ENCODE data around the gene PNKP.

The PNKP gene

DNA sequence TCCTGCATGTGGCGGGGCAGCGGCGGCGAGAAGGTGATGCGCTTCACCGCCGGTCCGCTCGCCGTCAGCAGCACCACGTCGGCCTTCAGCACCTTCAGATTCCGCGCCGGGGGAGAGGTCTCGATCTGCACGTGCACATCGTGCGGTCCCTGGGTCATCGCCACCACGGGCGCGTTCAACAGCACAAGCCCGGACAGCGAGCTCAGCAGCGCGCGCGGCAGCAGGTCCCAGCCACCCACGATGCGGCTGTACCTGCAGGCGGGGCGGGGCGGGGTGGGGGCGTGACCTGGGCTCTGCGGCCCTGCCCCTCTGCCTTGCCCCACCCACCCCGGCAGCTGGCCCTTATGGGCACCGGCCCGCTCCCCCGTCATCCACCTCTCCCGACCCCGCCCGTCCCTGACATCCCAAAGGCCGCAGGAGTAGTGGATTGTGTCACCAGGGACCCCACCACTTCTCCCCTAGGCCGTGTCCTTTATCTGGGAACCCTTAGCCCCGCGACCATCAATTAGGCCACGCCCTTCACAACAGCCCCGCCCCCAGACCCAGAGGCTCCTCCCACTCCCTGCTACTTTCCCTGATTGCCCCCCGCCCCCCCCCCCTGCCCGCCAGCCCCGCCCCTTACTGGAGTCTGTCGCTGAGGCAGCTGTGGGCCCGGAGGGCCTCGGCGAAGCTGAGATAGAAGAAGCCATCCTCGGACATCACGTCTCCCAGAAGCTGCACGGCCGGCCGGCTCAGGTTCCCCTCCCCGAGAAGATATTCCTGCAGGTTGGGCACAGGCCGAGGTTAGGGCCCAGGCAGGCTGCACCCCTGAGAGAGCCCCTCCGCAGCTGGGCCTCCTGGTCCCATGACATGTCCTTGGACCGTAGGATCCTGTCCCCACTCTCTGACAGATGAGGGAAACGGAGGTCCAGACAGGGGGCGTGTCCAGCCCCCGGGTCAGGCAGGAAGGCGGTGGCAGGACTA is 23.3 kb upstream of the PNKP start:
- no peak for DNase-seq (ENCODE audit: low spot score)

GRCh38 chr19:49889687-49890348 is 22.4 kb upstream of the PNKP start:
- peak; percentile 57 for DNase-seq (ENCODE audit: low spot score)

- DNase-seq (ENCODE audit: low spot score), result no peak
These were observed 21.8 kb upstream of the PNKP start for GRCh38 chr19:49889038-49889686.

DNA sequence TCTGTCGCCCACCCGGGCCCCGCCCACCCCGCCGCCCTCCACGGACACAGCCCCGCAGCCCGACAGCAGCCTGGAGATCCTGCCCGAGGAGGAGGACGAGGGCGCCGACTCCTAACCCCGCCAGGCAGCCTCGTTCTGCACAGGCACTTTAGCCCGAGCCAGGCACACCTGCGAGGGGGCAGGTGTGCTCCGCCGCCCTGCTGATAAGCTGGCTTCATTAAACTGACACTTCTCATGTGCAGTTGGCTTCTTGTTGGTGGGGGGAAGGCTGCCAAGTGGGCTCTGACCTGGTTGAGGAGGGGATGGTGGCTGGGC is 21.1 kb upstream of the PNKP start:
- DNase-seq (ENCODE audit: low spot score), result no peak

GRCh38 chr19:49887665-49888509 is 20.5 kb upstream of the PNKP start:
- DNase-seq (ENCODE audit: low spot score), result no peak

DNA sequence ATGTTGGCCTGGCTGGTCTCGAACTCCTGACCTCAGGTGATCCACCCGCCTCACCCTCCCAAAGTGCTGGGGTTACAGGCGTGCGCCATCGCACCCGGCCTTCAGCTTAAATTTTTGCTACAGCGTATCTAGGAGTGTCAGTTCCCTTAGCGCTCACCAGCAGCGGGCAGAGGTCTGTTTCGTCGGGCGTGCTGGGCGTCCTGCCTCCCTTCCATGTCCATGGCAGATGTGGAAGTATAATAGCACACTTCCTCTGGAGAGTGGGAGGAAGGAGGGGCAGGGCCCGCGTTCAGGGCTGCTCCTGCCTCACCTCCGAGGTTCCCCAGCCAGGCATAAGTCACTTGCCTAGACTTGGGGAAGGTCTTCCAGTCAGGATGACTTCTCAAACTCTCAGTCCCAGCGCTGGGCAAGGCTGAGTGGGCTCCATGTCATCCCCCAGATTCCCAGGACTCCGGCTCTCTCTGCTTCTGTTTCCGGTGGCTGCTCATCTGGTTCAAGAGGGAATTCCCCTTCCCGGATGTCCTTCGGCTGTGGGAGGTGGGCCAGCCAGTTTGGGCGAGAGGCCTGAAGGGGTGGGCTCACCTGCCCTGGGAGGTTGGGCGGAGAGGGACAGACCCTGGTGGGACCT is 19.8 kb upstream of the PNKP start:
- DNase-seq (ENCODE audit: low spot score), result no peak

- DNase-seq (ENCODE audit: low spot score), result no peak
These were observed 17.4 kb upstream of the PNKP start for GRCh38 chr19:49884760-49885159.

DNA sequence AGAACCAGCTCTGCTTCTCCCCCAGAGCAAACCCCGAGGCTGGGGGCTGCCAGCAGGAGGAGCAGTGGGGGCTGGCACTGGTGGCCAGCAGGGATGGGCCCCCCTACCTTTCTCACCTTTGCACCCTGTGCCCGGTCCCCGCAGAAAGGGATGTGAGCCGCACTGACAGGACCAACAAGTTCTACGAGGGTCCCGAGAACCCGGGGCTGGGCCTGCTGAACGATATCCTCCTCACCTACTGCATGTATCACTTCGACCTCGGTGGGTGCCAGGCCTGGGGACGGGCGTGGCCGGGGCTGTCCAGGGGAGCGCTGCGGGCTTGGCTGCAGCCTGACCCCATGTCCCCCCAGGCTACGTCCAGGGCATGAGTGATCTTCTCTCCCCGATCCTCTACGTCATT is 16.7 kb upstream of the PNKP start:
- DNase-seq (ENCODE audit: low spot score), result no peak

DNA sequence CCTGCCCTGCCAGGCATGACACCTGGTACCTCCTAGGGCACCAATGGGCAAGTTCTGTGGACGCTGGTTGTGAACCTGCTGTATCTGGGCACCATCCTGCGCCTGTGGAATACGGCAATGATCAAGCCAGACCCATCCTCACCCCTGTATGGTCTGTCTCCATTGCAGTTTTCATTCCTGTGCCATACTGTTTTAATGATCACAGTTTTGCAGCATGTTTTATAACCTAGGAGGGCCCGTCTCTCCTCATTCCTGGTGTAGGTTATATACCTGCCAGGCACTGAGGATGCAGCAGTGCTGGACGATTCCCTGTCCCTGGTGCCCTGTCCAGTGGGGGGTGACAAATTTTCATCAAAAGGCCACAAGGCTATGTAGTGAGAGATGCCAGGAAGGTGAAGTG is 15.7 kb upstream of the PNKP start:
- DNase-seq (ENCODE audit: low spot score), result no peak

- no peak for DNase-seq (ENCODE audit: low spot score)
These were observed 15.3 kb upstream of the PNKP start for GRCh38 chr19:49882643-49883042.

GRCh38 chr19:49881672-49882394 is 14.5 kb upstream of the PNKP start:
- DNase-seq (ENCODE audit: low spot score), result no peak

DNA sequence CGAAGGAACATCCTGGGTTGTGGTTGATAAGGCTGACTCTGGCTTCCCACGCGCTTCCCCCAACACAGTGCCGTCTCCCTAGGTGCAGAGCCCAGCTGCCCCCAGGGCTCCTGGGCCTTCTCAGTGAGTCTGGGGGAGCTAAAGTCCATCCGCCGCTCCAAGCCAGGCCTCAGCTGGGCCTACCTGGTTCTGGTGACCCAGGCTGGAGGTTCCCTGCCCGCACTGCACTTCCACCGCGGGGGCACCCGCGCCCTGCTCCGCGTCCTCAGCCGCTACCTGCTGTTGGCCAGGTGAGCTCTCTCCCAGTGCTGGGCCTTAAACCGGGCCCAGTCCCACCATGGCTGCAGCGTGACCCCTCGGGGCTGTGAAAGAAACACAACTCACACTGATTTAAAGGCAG is 13.8 kb upstream of the PNKP start:
- DNase-seq (ENCODE audit: low spot score), result no peak

GRCh38 chr19:49880162-49880869 is 12.9 kb upstream of the PNKP start:
- no peak for DNase-seq (ENCODE audit: low spot score)

DNA sequence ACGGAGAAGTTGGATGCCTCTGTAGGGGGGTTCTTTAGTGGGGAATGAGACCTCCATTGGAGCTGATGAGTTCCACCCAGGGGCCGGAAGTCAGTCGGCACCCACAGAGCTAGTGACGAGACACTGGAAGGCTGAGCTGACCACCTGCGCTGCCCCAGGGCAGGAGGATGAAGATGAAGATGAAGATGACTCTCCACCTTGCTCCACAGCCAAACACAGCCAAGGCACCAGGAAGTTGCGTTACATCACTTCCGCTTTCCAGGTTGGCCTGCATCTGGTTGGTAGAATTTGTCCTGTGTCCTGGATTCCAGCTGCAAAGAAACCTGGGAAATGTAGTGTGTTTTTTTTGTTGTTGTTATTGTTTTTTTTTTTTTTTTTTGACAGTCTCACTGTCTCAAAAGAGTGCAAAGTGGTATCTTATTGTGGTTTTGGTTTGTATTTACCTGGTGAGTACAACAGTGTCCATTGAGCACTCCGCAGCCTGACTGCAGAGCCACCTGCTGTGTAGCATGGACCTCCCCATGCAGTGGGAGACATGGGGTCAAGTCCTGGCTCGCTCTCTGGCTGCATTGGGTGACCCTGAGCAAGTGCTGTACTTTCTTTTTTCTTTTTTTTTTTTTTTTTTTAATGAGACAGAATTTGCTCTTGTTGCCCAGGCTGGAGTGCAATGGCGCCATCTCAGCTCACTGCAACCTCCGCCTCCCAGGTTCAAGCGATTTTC is 12.0 kb upstream of the PNKP start:
- no peak for DNase-seq (ENCODE audit: low spot score)

- no peak for DNase-seq (ENCODE audit: low spot score)
These were observed 11.3 kb upstream of the PNKP start for GRCh38 chr19:49878744-49879070.

GRCh38 chr19:49877879-49878743 is 10.7 kb upstream of the PNKP start:
- peak; percentile 93 for DNase-seq (ENCODE audit: low spot score)

DNA sequence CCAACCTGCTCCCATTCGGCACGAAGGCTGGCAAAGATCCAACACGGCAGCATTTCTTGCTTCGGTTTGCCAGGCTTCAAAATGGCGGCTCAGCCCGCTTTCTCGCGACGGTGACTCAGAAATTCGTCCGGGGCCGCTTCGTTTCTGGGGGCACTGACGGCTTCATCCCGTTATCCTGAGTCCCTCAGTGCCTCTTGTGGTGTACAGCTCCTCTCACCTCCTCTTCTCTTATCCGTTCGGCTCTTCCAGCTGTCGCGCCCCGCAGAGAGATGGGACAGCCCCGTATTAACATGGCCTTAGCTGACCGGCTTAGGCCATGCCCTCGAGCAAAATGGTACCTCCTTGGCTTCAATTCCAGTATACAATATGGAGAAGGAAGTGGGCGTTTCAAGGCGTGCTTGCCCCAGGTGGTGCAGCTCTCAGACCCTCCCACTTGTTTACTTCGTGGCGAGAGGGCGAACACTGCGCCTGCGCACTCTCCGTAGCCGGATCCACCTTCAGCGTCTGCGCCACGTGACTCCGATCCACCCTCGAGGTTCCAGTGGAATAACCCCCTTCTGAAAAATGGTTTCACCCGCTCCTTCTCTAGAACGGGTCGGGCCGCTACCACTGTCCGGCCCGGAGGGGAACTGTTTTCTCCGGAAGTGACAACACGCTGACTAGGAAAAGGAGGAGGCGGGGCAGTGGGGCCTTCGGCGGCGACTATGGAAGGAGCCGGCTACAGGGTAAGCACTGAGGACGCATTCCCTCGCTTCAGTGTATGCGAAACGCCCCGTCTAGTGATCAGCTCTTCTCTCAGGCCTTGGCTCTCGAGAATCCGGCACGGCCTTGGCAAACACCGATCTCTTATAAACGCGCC is 9.9 kb upstream of the PNKP start, which contains the start of the genes AKT1S1 and TBC1D17:
Gene AKT1S1 (minus strand): TSS at position 336 of the 859 bp plus-strand sequence. CDS start 4,060 bp downstream, outside the sequence.
Gene TBC1D17 (plus strand): TSS at position 683 of the 859 bp plus-strand sequence. CDS start 22 bp downstream, at position 705.
- DNase-seq (ENCODE audit: low spot score), result peak; percentile 99

Measured in kidney capillary endothelial cell (primary cell).